Fibroblast of lung (primary cell): ENCODE data around the gene CAPN15.

Experiments
- CTCF ChIP-seq, 2 donors: IDR thresholded peaks in 1 of 2; conservative IDR thresholded peaks in 1 of 2; 1 replicate in 1 of 2; 2 replicates in 1 of 2; pipeline ENCODE4 v1.5.1; 2011 to 2012; ENCODE audit warnings: low read length in 2 of 2, control low read depth in 1 of 2, inconsistent platforms in 1 of 2, low read depth in 1 of 2, mild to moderate bottlenecking in 1 of 2
- EZH2 ChIP-seq: IDR thresholded peaks from 2 replicates; pipeline ENCODE4 v1.5.1; 2012; ENCODE audit warnings: low read length, control low read depth, mild to moderate bottlenecking; ENCODE audit errors: missing control alignments

GRCh38 chr16:531494-532125 is 4.1 kb downstream of the CAPN15 start:
- TF ChIP-seq CTCF (conservative IDR thresholded peaks at IDR 0.05 in 1 of 2, IDR thresholded peaks at IDR 0.05 in 1 of 2; ENCODE audit: low read depth in 1 of 2, low read length in 2 of 2): no peak
- no peak for TF ChIP-seq EZH2
